GDM1 (cell line): Measurements from ENCODE around the gene WDR7.

Source experiments
- DNase-seq: peaks from one replicate; lab custom pipeline; 2025; lab: John Stamatoyannopoulos, UW

Gene WDR7

GRCh38 chr18:56650944-56651770 lies at the start of gene WDR7:
Gene WDR7, plus strand, starts transcription at chr18:56651359. Its CDS starts 21,157 bp downstream, at chr18:56672516.
- DNase-seq: peak; percentile 94

- no peak for DNase-seq
Observed at GRCh38 chr18:56606618-56607017, 44.5 kb upstream of the WDR7 start.

- no peak for DNase-seq
Observed at GRCh38 chr18:56615738-56616520, 35.2 kb upstream of the WDR7 start.

DNA sequence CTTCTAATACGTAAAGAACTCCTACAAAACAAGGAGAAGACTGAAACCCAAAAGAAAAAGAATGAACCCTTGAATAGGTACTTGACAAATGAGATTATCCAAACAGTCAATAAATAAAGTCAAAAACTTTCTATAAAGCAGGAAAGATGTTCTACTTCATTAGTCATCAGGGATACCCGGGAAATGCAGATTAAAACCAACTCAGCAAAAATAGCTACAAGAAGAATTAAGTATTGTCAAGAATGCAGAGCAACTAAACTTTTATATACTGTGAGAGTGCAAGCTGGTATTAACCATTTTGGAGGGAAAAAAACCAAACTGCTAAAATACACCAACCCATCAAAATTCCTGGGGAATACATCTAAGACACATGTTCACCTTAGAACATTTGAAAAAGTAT lies 23.2 kb upstream of the WDR7 start:
- DNase-seq: no peak

- no peak for DNase-seq
Observed at GRCh38 chr18:56632070-56633022, 18.8 kb upstream of the WDR7 start.

DNA sequence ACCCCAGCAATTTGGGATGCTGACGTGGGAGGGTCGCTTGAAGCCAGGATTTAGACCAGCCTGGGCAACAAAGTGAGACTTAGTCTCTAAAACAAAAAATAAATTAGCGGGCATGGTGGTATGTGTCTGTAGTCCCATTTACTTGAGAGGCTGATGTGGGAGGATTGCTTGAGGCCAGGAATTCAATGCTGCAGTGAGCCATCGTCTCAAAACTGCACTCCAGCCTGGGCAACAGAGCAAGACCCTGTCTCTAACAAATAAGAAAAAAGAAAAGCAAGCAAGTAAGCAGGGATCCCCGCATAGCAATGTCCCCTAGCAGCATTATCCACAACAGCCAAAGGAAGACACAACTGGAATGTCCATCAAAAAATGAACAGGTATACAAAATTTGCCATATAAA lies 16.2 kb upstream of the WDR7 start:
- DNase-seq: no peak

DNA sequence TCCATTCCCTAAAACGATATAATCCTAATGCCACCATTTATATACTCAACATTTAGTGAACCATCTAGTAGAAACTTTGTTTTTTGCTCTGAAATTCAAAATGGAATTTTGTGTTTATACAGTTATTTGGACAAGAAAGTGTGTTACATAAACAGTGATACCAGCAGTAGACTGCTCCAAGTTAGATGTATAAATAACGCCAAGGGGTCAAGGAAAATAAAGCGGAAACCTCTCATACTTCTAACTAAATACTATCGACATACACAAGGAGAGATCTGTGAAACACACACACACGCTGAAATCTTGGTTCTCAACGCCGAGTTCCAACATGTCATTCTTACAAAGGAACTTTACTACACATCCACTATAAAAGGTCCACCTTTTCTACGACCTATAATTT lies 14.0 kb upstream of the WDR7 start:
- no peak for DNase-seq

GRCh38 chr18:56637711-56638231 lies 13.4 kb upstream of the WDR7 start:
- DNase-seq: no peak

DNA sequence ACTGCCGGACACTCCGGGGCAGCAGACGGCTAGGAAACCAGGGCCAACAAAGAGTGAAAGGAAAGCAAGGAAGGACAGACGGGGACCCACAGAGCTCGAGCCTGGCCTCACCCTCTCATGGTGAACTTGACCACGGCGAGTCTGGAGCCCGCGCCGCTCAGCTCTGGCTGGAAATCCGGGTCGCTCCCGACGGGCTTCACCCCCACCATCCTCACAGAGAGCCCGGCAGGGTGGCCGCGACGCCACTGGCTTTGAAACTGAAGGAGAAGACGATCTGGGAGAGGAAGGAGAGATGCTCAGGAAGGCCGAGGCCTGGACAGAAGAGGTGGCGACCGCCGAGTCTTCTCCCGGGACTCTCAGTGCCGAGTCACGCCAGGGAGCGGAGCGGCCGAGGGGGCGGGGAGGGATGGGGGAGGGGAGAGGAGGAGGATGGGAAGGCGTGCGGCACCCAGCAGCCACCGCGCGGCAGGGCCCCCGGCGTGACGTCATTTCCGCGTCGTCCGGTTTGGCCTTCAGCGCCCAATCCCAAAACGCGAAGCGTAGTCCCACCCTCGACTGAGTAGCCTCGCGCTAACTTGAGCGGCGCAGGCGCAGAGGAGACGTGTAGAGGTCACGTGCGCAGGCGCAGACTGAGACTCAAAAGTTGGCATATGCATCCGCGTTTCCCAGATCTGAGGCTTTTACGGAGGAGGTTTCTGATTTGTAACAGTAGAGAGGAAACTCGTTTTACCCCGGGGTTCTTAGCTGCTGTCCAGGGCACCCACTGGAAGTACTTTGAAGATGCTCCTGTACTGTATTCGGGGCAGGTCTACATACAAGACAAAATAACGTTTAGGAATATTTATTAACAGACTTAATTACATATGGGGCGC lies 12.7 kb upstream of the WDR7 start, which contains the start of gene TXNL1:
TSS of gene TXNL1 (minus strand) at position 361 of the 872 bp plus-strand sequence. CDS start at position 209, 152 bp downstream.
- peak; percentile 98 for DNase-seq

DNA sequence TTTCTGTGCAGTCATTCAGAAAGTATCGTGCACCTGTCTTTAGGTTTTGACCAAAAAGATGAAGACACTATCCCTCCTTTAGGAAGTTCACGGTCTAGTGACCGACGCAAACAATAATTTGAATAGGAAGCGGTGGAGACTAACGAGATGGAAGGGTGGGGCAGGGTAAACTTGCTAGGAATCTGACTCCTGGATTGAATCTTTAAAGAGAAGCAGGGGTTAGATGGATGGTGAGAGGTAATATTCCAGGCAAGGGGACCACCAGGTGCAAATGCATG lies 12.1 kb upstream of the WDR7 start:
- no peak for DNase-seq

DNA sequence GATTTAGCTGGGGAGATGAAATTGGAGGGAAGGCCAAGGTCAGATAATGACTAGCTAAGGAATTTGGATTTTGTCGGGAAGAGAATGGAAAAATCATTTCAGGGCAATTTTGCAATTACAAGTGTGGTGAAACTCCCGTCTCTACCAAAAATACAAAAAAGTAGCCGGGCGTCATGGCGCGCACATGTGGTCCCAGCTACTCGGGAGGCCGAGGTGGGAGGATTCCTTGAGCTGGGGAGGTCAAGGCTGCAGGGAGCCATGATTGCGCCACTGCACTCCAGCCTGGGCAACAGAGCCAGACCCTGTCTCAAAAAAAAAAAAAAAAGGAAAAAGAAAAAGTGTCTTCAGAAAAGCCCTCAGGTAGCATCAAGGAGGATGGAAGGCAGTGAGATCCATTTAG lies 11.6 kb upstream of the WDR7 start:
- no peak for DNase-seq

DNA sequence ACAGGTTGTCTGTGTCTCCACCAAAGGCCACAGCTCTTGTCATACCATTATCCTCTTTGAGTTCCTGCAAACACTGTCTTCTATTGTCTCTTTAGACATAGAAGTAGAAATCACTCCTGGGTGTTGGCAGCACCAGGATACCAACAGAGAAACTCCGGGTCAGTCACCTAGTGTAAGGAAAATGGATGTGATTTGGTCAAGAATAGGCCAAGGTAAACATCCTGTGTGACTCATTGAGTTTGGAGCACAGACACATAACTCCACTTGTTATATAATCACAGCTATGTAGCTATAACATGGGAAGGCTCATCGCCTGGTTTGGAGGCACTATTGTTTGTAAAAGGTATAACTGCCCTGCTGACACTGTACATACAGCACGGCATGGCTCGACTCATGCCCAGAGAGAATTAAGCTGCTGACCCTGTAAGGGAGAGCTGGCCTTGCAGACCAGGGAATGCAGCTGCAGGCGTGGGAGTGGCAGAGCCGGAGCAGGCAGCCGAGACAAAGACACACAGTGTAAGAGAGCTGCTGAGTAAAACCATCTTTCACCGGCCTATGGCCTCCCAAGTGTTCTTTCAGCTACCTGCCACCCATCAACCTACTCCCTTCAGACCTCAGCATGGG lies 9.3 kb upstream of the WDR7 start:
- DNase-seq: no peak

DNA sequence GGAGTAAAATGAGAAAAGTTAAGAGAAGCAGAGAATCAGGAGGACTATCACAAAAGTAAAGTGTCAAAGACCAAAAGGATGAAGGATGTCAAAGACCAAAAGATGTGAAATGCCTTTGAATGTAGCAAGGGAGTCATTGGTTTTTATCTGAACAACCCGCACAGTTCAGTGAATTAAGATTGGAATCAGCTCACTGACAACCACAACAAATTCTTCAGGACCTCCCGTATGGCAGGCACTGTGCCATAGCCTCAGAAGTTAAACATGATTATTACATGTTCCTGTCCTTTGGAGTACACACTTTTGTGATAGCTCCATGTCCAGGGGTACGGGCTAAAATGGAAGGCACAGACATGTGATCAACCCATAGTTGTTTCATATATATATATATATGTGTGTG lies 7.8 kb upstream of the WDR7 start:
- DNase-seq: no peak

GRCh38 chr18:56645415-56646016 lies 5.6 kb upstream of the WDR7 start:
- no peak for DNase-seq

DNA sequence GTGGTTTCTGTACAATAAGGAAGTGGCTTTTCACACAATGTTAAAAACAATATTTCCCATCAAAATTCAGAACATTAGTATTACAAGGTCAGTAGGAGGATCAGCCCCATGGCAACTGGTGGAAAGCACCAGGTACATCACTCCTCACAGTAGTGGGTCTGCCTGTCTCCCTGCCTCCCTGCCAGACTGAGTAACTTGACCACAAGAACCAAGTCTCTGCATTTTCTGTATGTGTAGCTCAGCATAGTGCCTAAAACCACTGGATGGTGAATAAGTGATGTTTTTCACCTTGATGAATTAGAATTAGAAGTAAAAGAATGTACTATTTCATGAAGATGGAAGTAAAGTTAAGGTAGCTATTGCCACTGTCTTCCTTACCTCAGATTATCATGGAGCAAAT lies 4.1 kb upstream of the WDR7 start:
- DNase-seq: no peak

DNA sequence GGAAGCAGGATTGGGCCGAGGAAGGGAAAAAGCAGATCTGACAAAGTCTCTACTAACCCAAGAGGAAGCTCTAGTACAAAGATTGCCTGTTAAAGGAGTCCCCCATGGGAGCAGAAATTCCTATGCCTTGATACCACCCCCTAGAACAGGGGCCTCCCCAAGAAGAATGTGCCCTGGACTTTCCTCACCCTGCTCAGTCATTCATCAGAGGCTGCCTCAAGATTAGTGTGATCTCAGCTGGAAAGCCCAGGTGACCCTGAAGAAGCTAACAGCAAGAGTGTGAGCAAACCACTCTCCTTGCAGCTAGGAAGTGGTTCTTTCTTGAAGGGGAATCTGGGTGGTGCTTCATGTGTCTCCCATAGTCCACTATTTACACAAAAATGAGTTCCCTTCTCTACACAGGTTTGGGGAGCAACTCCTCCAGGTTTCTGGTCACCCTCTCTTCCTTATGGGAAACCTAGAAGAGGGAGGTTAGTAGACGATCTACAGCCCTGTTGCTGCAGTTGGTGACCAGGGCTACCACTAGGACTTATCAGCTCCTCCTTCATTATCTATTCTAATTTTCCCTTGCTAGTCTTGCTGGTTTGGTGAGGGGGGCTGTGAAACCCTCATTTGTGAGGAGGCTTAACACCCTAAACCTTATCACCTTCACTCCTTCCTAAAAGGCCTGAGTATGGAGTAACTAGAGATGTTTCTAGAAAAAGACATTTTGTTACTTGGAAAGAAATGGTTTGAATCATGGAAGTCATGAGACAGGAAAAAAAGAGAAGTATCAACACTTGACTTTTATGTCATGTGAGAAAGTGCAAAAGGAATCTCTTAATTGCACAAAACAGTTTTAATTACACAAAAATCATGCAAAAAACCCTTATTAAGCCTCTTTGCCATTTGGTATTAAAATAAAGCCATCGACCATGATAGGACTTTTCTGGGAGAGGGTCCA lies 2.9 kb upstream of the WDR7 start:
- DNase-seq: no peak

GRCh38 chr18:56649996-56650395 lies 1.2 kb upstream of the WDR7 start:
- no peak for DNase-seq

GRCh38 chr18:56651771-56652092 lies 573 bp downstream of the WDR7 start:
- DNase-seq: no peak

GRCh38 chr18:56652802-56653201 lies 1.6 kb downstream of the WDR7 start:
- no peak for DNase-seq
